ENCODE results near the gene SIPA1L3. TPM values are rescaled to one million over a fixed set of nuclear protein-coding genes. Genes with fewer than 3 reads are reported as not detected.

Gene SIPA1L3
- polyA plus RNA-seq, 12 donors: 6.8 to 24.9 (median 9.1) TPM; not detected in 1

Other genes starting within 250 kb of the SIPA1L3 start
- gene ZNF607, start 187.4 kb upstream of the SIPA1L3 start, polyA plus RNA-seq (ENCODE audit: insufficient read length in 12 of 12): 1 to 10 TPM in 10 of 12 donors, not detected in 2; 4.5 to 8.0 (median 6.0) TPM
- 10 to 100 TPM in 8 of 12 donors, 1 to 10 TPM in 2, not detected in 2; 7.7 to 20.5 (median 12.1) TPM for gene ZNF573, start 127.6 kb upstream of the SIPA1L3 start, polyA plus RNA-seq (ENCODE audit: insufficient read length in 12 of 12)
- gene WDR87, start 614 bp upstream of the SIPA1L3 start, polyA plus RNA-seq (ENCODE audit: insufficient read length in 12 of 12): under 1 TPM in 10 of 12 donors, not detected in 2; 0.06 to 0.34 (median 0.15) TPM